GM21367 (cell line): Measurements from ENCODE around the gene SAMD11.
"Not testable (repeated sequence)": the region's sequence is repeated elsewhere in the genome, so short reads cannot be mapped to it uniquely, and the experiment has no call there.

Source experiments
- ATAC-seq: cut with Tn5 transposase; IDR thresholded peaks from one replicate; pipeline ENCODE4 v1.9.1; 2021; ENCODE audit not compliant: unreplicated experiment

Gene SAMD11, protein sequence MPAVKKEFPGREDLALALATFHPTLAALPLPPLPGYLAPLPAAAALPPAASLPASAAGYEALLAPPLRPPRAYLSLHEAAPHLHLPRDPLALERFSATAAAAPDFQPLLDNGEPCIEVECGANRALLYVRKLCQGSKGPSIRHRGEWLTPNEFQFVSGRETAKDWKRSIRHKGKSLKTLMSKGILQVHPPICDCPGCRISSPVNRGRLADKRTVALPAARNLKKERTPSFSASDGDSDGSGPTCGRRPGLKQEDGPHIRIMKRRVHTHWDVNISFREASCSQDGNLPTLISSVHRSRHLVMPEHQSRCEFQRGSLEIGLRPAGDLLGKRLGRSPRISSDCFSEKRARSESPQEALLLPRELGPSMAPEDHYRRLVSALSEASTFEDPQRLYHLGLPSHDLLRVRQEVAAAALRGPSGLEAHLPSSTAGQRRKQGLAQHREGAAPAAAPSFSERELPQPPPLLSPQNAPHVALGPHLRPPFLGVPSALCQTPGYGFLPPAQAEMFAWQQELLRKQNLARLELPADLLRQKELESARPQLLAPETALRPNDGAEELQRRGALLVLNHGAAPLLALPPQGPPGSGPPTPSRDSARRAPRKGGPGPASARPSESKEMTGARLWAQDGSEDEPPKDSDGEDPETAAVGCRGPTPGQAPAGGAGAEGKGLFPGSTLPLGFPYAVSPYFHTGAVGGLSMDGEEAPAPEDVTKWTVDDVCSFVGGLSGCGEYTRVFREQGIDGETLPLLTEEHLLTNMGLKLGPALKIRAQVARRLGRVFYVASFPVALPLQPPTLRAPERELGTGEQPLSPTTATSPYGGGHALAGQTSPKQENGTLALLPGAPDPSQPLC

DNA sequence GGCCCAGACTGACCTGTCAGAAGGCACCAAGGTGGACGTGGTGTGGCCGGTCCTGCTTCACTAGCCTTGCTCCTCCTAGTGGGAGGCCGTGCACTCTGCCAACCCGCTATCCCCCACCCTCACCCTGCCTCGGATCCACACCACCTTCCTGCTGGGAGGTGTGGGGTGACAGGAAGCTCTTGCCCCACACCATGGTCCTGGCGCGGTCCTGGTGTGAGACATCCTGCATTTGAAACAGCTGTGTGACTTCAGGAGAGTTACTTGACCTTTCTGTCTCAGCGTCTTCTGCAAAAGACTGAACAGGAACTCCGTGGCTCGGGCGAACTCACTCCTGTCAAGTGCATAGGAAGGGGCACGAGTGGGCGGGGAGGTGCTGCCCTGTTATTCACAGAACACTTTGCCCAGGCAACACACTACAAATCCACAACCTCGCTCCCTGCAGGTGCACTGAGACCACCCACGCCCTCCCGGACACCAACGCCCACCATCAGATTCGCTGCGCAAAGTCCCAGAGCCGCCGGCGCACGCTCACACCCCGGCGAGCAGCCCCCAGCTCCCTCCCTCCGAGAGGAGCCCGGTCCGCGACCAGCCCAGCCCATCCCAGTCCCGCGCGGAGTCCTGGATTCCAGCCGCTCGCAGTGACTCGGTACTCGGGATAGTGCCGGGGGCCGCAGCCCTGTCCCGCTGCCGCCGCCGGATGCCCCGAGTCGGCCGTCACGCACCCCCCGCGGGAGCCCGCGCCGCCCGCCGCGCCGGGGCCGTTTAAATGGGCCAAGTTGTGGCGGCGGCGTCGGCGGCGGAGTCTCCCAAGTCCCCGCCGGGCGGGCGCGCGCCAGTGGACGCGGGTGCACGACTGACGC, at the start of gene SAMD11:
TSS of gene SAMD11 (plus strand) at position 793 of the 860 bp plus-strand sequence. CDS start 509 bp downstream, outside the sequence.
- no peak for ATAC-seq

DNA sequence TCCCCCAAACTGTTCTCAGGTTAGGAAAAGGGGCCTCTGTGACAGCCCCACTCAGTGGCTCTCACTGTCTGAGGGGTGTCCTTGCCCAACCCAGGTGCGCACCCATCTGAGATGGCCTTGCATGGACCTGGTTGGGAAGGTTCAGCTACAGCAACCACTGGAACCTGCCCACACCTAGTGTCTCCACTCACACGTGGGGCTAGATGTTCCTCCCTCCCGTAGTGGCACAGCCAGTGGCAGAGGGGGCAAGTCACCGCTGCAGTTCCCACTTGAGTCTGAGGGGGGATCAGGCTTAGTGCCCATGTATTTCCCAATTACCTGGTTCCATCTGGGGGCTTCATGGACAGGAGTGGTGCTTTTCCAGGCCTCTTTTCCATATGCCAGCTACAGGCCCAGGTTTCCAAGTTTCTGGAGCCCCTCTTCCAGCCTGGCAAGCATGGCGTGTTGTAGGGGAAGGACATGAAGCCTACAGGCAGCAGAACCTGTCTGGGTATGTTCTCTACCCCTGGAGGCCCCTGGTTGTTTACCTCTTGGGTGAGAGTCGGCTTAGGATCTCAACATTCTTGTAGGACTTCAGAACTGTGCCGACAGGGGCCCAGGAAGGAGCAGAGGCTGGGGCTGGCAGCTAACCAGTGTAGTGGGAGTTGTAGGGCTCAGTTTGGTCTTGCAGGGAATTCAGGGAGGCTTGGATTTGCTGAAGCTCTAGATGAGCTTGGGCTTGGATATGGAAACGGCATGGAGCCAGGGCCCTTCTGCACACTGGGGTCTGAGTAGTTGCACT, 47.1 kb upstream of the SAMD11 start:
- not testable (repeated sequence) for ATAC-seq

DNA sequence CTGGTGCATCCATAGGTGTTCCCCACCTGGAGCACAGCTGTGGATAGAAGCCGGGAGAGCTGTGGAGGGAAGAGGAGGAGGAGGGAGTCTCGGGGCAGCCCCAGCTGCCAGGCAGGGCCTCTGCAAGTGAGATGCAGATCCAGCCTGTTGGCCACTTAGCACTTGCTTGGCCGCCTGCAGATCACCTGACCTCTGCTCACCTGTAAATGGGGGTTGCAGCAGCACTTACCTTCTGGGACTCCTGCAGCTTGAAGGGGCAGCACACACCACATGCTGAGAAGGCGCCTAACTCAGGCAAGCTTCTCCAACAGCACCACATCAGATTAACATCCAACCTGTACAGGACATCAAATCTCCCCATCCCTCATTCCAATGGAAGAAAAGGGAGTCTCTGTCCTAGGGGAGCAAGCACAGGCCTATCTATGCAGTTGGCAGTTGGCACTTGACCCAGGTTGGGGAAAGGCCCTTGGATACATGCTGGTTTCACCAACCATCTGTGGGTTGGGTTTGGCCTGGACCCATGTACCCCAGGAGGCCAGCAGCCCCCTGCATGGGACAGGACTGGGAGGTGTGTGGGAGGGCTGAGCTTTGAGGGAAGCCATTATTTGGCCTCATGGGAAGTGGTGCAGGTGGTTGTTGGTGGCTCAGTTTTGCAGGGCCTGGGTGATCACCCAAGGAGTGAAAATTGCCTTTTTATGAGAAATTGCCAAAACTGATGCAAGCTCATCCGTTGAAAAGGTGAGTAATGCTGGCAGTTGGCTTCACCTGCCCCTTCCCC, 46.3 kb upstream of the SAMD11 start:
- ATAC-seq: not testable (repeated sequence)

DNA sequence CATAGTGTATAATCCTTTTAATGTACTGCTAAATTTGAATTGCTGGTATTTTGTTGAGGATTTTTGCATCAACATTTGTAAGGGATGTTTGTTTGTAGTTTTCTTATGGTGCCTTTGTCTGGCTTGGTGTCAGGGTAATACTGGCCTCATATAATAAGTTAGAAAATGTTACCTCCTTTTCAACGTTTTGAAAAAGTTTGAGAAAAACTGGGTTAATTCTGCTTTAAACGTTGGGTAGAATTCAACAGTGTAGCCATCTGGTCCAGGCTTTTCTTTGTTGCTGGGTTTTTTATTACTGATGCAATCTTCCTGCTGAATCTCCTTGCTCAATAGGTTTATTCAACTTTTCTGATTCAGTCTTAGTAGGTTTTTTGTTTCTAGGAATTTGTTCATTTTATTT, 43.2 kb upstream of the SAMD11 start:
- not testable (repeated sequence) for ATAC-seq

DNA sequence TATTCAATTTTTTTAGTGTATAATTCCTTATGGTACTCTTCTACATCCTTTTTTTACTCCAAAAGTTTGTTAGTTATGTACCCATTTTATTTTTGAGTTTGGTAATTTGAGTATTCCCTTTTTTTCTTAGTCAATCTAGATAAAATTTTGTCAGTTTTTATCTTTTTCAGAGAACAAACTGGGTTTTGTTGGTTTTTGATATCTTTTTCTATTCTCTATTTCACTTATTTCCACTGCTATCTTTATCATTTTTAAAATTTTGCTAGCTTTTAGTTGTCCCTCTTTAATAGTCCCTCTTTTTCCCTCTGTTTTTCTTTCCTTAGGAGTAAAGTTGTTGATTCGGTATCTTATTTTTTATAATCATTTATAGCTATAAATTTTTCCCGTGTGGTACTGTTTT, 42.8 kb upstream of the SAMD11 start:
- ATAC-seq: not testable (repeated sequence)

DNA sequence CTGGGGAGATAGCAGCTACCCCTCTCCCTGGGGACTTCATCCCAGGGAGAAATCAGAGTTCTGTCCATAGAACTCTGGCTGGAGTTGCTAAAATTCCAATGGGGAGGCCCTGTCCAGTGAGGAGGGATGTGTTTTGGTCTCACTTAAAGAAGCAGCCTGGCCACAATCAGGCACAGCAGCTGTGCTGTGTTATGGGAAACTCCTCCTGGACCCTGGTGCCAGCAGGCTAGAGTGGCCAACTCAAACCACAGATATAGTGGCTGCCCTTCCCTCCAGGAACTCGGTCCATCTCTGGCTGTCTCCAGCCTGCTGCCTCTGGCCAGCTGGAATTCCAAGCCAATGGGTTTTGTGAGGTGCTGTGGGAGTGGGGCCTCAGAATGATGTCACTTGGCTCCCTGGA, 37.4 kb upstream of the SAMD11 start:
- no peak for ATAC-seq

DNA sequence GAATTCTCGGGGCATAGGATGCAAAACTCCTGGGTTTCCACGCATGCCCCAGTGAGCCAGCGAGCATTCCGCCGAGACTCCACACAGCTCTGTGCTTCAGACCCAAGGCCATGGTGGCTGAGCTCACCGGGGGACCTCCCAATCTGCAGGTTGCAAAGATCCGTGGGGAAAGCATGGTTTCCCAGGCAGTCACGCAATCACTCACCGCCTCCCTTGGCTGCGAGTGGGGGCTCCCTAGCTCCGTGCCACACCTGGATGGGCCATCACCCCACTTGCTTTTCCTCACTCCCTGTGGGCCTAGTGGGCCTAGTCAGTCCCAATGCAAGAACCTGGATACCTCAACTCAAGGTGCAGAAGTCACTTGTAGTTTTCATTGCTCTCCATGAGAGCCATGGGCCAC, 37.0 kb upstream of the SAMD11 start:
- no peak for ATAC-seq

DNA sequence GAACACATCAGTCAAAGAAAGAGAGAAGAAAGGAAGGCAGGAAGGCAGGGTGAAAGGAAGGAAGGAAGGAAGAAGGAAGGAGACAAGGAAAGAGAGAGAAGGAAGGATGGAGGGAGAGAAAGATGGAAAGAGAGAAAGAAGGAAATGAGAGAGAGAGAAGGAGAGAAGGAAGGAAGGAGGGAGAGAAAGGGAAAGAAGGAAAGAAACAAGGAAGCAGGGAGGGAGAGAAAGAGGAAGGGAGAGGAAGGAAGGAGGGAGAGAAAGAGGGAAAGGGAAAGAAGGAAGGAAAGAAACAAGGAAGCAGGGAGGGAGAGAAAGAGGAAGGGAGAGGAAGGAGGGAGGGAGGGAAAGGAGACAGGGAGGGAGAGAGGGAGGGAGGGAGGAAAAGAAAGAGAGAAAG, 35.4 kb upstream of the SAMD11 start:
- ATAC-seq: no peak

DNA sequence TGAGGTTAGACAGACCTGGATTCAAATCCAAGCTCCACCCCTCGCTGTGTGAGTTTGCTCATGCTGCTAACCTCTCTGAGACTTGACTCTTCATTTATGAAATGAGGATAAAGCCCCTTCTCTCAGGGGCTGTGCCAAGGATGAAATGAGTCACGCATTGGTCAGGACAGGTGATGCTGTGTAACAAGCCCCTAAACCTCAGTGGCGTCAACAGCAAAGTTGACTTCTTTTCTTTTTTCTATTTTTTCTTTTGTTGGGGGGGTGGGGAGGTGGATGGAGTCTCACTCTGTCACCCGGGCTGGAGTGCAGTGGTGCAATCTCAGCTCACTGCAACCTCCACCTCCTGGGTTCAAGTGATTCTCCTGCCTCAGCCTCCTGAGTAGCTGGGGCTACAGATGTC, 33.9 kb upstream of the SAMD11 start:
- not testable (repeated sequence) for ATAC-seq

DNA sequence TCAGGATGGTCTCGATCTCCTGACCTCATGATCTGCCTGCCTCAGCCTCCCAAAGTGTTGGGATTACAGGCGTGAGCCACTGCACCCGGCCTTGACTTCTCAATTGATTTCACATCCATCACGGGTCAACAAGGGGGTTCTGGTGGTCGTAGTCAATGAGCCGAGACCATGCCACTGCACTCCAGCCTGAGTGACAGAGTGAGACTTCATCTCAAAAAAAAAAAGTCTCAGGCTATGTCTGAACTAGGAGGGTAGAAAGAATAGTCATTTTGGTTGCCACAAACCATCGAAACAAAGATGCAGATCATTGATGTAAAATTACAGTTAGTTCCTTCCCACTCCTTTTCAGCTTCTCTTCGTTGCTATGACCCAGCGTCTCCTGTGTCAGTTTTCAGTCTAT, 33.5 kb upstream of the SAMD11 start:
- not testable (repeated sequence) for ATAC-seq

DNA sequence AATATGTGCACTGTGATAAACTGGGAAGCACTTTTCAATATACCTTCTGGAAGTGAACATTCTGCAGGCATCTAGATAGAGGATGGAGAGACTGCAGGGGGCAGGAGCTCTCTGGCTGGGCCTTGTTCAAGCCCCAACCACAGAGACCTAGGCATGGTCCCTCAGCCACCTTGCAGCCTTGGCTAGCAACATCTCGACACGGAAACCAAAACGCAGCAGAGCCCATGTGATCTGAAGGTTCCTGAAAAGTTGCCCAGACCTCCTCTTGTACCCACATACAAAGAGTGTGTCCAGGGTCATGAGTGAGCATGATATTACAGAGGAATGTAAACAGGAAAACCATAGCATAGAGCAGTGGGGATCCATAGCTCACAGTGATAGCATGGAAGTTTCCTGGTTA, 33.1 kb upstream of the SAMD11 start:
- no peak for ATAC-seq

DNA sequence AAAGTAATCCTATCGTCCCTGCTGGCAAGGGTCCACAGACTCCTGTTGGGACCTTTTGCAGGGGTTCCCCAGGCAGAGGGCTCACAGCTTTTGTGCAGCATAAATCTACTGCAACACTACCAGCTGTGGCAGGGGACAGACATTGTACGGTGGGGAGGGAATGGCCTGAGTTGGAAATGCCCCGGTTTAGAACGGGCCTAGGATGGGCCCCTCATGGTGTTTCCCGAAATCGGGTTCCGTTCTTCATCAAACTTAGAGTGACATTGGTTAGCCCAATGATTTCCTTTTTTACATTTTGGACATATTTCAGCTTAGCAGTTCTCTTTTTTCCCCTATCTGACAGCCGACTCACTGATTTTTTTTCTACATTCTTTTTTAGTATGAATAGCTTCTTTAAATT, 26.5 kb upstream of the SAMD11 start:
- no peak for ATAC-seq

DNA sequence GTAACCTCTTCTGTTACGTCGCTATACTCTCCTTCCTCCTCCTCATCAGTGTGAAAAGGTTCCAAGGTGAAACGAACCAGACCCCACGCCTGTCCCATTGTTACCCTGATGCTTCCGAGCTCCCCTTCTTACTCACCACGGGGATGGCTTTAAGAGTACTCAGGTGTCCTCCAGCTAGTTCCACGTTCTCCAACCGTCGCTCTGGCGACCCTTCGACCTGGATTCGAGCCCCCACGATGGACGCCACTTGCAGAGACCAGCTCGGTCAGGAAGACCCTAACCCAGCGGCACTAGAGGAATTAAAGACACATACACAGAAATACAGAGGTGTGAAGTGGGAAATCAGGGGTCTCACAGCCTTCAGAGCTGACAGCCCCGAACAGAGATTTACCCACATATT, 25.8 kb upstream of the SAMD11 start:
- ATAC-seq: not testable (repeated sequence)

DNA sequence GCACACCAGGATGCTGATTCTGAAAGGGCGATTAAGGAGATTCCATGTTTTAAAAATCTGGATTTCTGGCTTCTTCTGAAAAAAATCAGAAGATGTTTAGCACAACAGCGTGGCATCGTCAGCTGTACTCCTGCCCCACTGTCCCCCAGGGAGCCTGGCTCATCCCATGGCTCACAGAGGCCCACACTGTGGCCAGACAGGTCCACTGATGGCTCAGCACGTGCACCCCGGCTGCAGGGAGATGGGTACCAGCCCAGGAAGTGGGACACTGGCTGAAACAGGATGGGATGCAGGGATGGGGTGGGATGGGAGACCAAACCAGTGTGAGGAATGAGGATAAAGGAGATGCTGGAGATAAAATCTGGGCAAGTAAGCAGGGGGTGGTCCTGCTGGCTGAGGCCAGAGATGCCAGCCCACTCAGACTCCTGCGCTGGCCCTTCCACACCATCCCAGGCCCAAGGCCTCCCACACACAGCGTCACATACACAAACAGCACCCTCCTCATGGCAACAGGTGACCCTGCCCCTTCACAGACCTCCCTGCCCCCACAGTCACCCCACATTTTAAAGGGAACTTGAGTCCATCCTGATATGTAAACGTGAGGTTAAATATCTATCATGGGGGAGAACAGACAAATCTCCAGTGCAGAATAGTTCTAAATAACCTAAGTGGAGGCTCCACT, 23.9 kb upstream of the SAMD11 start:
- ATAC-seq: no peak

DNA sequence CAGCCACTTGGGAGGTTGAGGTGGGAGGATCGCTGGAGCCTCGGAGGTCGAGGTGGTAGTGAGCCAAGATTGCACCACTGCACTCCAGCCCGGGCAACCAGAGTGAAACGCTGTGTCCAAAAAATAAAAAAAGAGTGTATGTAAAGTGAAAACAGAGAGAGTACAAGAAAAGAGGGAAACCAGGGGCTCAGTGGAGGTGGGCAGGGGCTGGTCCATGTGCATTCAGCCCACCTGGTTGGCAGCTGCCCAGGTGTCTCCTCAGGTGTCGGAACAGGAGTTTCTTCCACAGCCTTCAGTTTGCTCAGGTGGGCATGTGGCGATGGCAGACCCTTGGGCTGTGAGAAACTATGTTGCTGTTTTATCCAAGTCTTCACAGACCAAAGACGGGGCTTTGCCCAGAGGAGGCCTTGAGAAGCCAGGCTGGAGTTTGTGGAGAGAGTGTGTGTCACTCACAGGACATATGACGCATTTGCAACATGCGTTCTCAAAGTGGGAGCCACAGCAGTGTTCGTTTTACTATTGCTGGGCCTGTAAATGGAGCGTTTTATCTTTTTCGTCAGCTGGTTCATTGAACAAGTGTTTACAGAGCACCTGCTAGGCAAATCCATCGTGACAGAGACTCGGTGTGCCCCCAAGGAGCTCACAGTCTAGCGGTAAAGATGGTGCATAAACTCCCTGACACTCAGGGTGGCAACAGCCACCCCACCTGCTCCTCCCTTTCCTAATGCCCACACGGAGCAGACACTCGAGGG, 22.4 kb upstream of the SAMD11 start:
- no peak for ATAC-seq

DNA sequence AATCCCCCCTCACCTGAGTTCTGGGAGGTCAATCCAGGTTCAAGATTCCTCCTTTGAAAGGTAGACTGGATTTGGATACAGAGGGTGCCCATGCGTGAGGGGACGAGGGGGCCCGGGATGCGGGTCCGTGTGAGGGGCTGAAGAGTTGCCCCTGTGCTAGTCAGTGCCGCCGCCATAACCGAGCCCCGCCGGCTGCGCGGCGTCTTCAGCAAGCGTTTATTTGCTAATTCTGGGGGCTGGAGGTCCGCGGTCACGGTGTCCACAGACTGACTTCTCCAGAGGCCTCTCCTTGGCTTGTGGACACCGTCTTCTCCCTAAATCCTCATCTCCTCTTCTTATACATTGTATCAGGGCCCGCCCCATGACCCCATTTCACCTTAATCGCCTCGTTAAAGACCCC, 20.9 kb upstream of the SAMD11 start:
- no peak for ATAC-seq

DNA sequence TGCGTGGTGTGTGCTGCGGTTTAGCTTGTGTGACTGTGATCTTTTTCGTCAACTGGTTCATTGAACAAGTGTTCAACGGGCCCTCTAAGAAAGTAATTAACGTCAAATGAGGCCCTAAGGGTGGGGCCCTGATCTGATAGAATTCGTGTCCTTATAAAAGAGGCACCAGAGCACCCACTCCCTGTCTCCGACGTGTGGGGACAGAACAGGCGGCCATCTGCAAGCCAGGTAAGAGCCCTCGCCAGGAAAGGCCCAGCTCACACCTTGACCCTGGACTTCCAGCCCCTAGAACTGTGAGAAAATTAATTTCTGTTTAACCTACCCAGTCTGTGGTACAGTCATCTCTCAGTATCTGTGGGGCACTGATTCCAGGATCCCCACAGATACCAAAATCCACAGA, 20.4 kb upstream of the SAMD11 start:
- ATAC-seq: no peak

DNA sequence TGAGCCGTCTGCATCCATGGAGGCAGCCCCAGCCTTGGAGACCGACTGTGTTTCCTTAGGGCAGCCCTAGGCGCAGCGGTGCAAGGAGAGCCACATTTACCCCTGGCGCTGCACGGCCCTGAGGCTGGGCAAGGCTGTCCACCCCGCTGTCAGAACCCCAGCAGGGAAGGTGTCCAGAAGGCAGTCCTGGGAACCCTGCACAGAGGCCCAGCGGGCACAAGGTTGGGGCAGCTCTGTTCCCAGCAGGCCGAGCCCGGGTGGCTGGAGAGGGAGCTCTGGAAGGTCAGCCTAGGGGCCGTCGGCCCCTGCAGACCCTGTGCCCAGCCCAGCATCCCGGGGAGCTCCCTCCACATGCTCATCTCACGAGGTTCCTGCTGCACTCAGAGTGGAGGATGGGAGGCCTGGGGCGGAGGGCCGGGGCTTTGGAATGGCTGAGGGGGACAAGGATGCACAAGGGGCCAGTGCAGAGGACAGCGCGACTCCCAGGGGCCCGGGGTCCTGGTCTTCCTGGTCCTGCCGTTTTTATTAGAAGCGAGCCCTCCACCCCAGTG, 19.9 kb upstream of the SAMD11 start:
- no peak for ATAC-seq
